ENCODE measurements around the gene ATP5F1D. TPM values are rescaled to one million over a fixed set of nuclear protein-coding genes. Genes with fewer than 3 reads are reported as not detected.

Gene ATP5F1D
- total and polyA plus RNA-seq, 2 of the 13 experiments (the other 11 are each of a cell fraction or from before 2014, with no cell fraction given) = 39.4 to 78.7 TPM

- TF ChIP-seq ZNF280B (CRISPR knock-in tag; IDR thresholded peaks at IDR 0.05; ENCODE audit: borderline replicate concordance) (no peak), AGO1 (IDR thresholded peaks at IDR 0.05; ENCODE audit: low read depth, low read length, poor library complexity, severe bottlenecking) (peak; percentile 26), TRIM22 (IDR thresholded peaks at IDR 0.05) (no peak)
Measured at GRCh38 chr19:1257475-1258162, 16.1 kb downstream of the ATP5F1D start (continued).

GRCh38 chr19:1258163-1258492 lies 16.6 kb downstream of the ATP5F1D start:
- Histone ChIP-seq H3K36me3 (replicated peaks in 1 of 2; ENCODE audit: control insufficient read depth in 1 of 2, insufficient read depth in 2 of 2, low read length in 2 of 2) (peaks cover 18 to 38% of the 10 kb centered on the region in 2 experiments), H2AFZ (ENCODE audit: low read length) (no peak overlapping the region), H3K27me3 (ENCODE audit: control insufficient read depth in 1 of 2, insufficient read depth in 2 of 2, low read length in 2 of 2) (no peaks in the 10 kb centered on the region), H3K9me3 (ENCODE audit: low read length) (no peaks in the 10 kb centered on the region), H4K20me1 (ENCODE audit: insufficient read depth, low read length) (peaks cover 53% of the 10 kb centered on the region; the same call in 1 of the 2 replicates), H3K27ac (ENCODE audit: extremely low read length, insufficient read depth, low read length) (peak overlapping the region; percentile 85), H3K79me2 (ENCODE audit: insufficient read depth, low read length) (peaks cover 21% of the 10 kb centered on the region), H3K4me2 (ENCODE audit: low read depth, low read length) (peak overlapping the region; percentile 79), H3K4me1 (ENCODE audit: insufficient read depth, low read length) (peaks cover 89% of the 10 kb centered on the region), H3K9ac (ENCODE audit: insufficient read depth, low read depth, low read length) (peak overlapping the region; percentile 27; the same call in 1 of the 2 replicates), H3K4me3 (replicated peaks in 1 of 3; ENCODE audit: insufficient read depth in 1 of 3, low read depth in 2 of 3, low read length in 3 of 3) (no peak overlapping the region)
- FAIRE-seq (no peak), DNase-seq (ENCODE audit: low spot score) (no peak), ATAC-seq (no peak)
- TSS peak; percentile 50 for BruUV-seq (replicated peaks)
- POLR2A ChIA-PET = interaction anchor here (12.8 to 13.7 kb wide), 2 partner anchors 6 to 15 kb away, joined by 464 to 668 read pairs; partner anchors contain the start of genes ATP5F1D and CIRBP
- in situ Hi-C loops (cut with HindIII; ENCODE audit: extremely low pct_ligation_motif_present, low pct_unique_long_range_greater_than_20kb) (no loop called here), intact Hi-C loops (cut with micrococcal nuclease; ENCODE audit: unreplicated experiment) (no loop called here)
- CTCF ChIA-PET (ENCODE audit: low intra/inter-chr PET ratio, low total read pairs) = no interaction called here
- 86% methylated on average over 2 of the region's 8 CpGs for WGBS (ENCODE audit: low lambda C conversion rate)
- TF ChIP-seq AGO2 (optimal IDR thresholded peaks at IDR 0.05; ENCODE audit: low read depth, low read length) (peak; percentile 64), POLR2AphosphoS5 (IDR thresholded peaks at IDR 0.05; ENCODE audit: low read depth, low read length) (peak; percentile 44), PPARG (CRISPR knock-in tag; conservative IDR thresholded peaks at IDR 0.05) (no peak), RBM39 (IDR thresholded peaks at IDR 0.05; ENCODE audit: low read depth, low read length, poor library complexity, severe bottlenecking) (peak; percentile 79), POLR2AphosphoS2 (IDR thresholded peaks at IDR 0.05; ENCODE audit: low read depth, low read length) (peak; percentile 34; the same call in 1 of the 2 replicates), E2F1 (CRISPR knock-in tag; IDR thresholded peaks at IDR 0.05) (no peak), POLR2A (IDR thresholded peaks at IDR 0.05; ENCODE audit: insufficient read depth in 1 of 2, low read depth in 2 of 2, low read length in 2 of 2) (peak in 1 of 2 experiments; percentile 10; a peak in 1 of 4 replicates), RBM22 (optimal IDR thresholded peaks at IDR 0.05; ENCODE audit: low read length) (peak; percentile 90), EEA1 (CRISPR knock-in tag; IDR thresholded peaks at IDR 0.05; ENCODE audit: borderline replicate concordance) (no peak), RAD21 (CRISPR knock-in tag; IDR thresholded peaks at IDR 0.05) (peak; percentile 33; the same call in 1 of the 2 replicates)

All from HepG2 (cell line).